Endodermal cell (in vitro differentiated cells): ENCODE results near the gene PCIF1. TPM values are rescaled to one million over a fixed set of nuclear protein-coding genes. Genes with fewer than 3 reads are reported as not detected.
"Not testable (repeated sequence)": the region's sequence is repeated elsewhere in the genome, so short reads cannot be mapped to it uniquely, and the experiment has no call there.

Source experiments
- DNase-seq: peaks from one replicate; pipeline ENCODE4 v3.0.0-alpha.2; 2017
- H3K27ac ChIP-seq: 2 replicates; pipeline ENCODE4 v1.5.1; 2013; ENCODE audit warnings: mild to moderate bottlenecking, low read depth, low read length, moderate library complexity
- H3K27me3 ChIP-seq: 2 replicates; pipeline ENCODE4 v1.6.1; 2013; ENCODE audit warnings: mild to moderate bottlenecking, low read length, moderate library complexity; ENCODE audit not compliant: insufficient read depth, control insufficient read depth, poor library complexity, severe bottlenecking
- H3K36me3 ChIP-seq: 2 replicates; pipeline ENCODE4 v1.7.0; 2013; ENCODE audit warnings: mild to moderate bottlenecking, low read length, moderate library complexity; ENCODE audit not compliant: control insufficient read depth, insufficient read depth
- H3K4me1 ChIP-seq: one replicate; pipeline ENCODE4 v1.7.0; 2013; ENCODE audit warnings: low read length; ENCODE audit not compliant: control insufficient read depth, insufficient read depth
- H3K4me3 ChIP-seq: 2 replicates; pipeline ENCODE4 v1.5.1; 2013; ENCODE audit warnings: mild to moderate bottlenecking, low read length, moderate library complexity
- H3K9ac ChIP-seq: 2 replicates; pipeline ENCODE4 v1.6.1; 2013; ENCODE audit warnings: mild to moderate bottlenecking, low read length, moderate library complexity; ENCODE audit not compliant: poor library complexity, severe bottlenecking; ENCODE audit errors: extremely low read depth
- H3K9me3 ChIP-seq: 2 replicates; pipeline ENCODE4 v1.6.1; 2013; ENCODE audit warnings: mild to moderate bottlenecking, low read length, moderate library complexity; ENCODE audit not compliant: control insufficient read depth
- H3K27ac Mint-ChIP-seq: 2 replicates; pipeline ENCODE4 v1.8.0; 2020; ENCODE audit warnings: mixed read lengths
- H3K27me3 Mint-ChIP-seq: 2 replicates; pipeline ENCODE4 v1.8.0; 2021; ENCODE audit warnings: mild to moderate bottlenecking, mixed read lengths; ENCODE audit not compliant: insufficient read depth
- H3K36me3 Mint-ChIP-seq: 2 replicates; pipeline ENCODE4 v1.8.0; 2020; ENCODE audit warnings: low read depth, mixed read lengths
- H3K4me1 Mint-ChIP-seq: 2 replicates; pipeline ENCODE4 v1.8.0; 2020; ENCODE audit warnings: mixed read lengths
- H3K4me3 Mint-ChIP-seq: 2 replicates; pipeline ENCODE4 v1.8.0; 2020; ENCODE audit warnings: mild to moderate bottlenecking, moderate library complexity, mixed read lengths
- H3K9me3 Mint-ChIP-seq: 2 replicates; pipeline ENCODE4 v1.8.0; 2020; ENCODE audit warnings: mild to moderate bottlenecking, mixed read lengths
- CTCF ChIP-seq: fragments of 200-600 bp; sonication (generic); conservative IDR thresholded peaks from 2 replicates; pipeline ENCODE4 v1.5.0; 2021; ENCODE audit warnings: antibody characterized with exemption, mild to moderate bottlenecking
- WGBS, 2 experiments: methylation state at CpG; one replicate each; pipeline versions ENCODE4 v1.1.5 to v1.1.7; 2013; ENCODE audit warnings: missing lambda C conversion rate in 2 of 2, mixed read lengths in 1 of 2; ENCODE audit not compliant: insufficient coverage in 1 of 2, insufficient read length in 1 of 2; 5-methylcytosine and 5-hydroxymethylcytosine counted together
- total RNA-seq, 2 donors: library from RNA; stranded (reverse); fragmentation: NEBNext Ultra II Directional in 1 of 2; extraction: Animal tissue kit (Norgen Biotek cat#: 25700) in 1 of 2; gene quantifications; 2 replicates in 1 of 2; 3 replicates in 1 of 2; pipeline ENCODE4 v1.2.1, GENCODE V29; 2021

Gene PCIF1
- total RNA-seq, 2 donors from 2014 or later = 22.0 to 34.5 TPM

DNA sequence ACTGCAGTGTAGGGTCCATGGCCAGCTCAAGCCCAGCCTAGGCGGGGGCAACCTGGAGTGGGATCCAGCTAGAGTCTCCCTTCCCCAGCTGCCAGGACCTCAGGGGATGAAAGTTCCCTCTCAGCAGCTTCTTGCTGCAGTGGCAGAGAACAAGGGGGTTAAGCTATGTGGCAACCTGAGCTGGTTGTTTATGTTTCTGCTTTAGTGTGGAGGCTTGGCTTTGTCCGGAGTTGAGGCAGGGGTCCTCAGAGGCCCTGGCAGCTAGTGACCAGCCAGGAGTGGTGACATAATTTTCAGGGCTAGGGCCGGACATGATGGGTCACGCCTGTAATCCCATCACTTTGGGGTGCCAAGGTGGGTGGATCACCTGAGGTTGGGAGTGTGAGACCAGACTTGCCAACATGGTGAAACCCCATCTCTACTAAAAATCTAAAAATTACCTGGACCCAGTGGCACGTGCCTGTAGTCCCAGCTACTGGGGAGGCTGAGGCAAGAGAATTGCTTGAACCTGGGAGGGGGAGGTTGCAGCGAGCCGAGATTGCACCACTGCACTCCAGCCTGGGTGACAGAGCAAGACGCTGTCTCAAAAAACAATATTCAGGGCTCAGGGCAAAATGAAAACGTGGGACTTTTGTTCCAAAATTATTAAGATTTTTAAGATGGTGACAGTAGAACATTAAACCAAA is 8.5 kb upstream of the PCIF1 start:
- DNase-seq = no peak
- H3K27me3 ChIP-seq = no peaks in the 10 kb centered on the region
- H3K4me1 Mint-ChIP-seq = peaks cover 15% of the 10 kb centered on the region
- H3K4me3 Mint-ChIP-seq = no peak overlapping the region
- no peak overlapping the region for H3K9ac ChIP-seq
- H3K27ac ChIP-seq = no peak overlapping the region
- H3K9me3 ChIP-seq = no peaks in the 10 kb centered on the region
- H3K27me3 Mint-ChIP-seq = peaks cover 10% of the 10 kb centered on the region
- H3K4me1 ChIP-seq = peaks cover 4% of the 10 kb centered on the region
- H3K27ac Mint-ChIP-seq = peak overlapping the region; percentile 30
- no peaks in the 10 kb centered on the region for H3K36me3 Mint-ChIP-seq
- no peak overlapping the region for H3K4me3 ChIP-seq
- WGBS, 2 experiments = 81 to 93% methylated on average over 3 to 9 of the region's 9 CpGs
- no peaks in the 10 kb centered on the region for H3K36me3 ChIP-seq
- TF ChIP-seq CTCF = no peak
- no peaks in the 10 kb centered on the region for H3K9me3 Mint-ChIP-seq

- DNase-seq = no peak
- Histone ChIP-seq H3K4me1 (peaks cover 4% of the 10 kb centered on the region), H3K9me3 (no peaks in the 10 kb centered on the region), H3K27me3 (no peaks in the 10 kb centered on the region), H3K27ac (no peak overlapping the region), H3K4me3 (no peak overlapping the region), H3K36me3 (no peaks in the 10 kb centered on the region), H3K9ac (no peak overlapping the region)
- TF ChIP-seq CTCF = no peak
- no peaks in the 10 kb centered on the region for H3K9me3 Mint-ChIP-seq
- no peak overlapping the region for H3K27ac Mint-ChIP-seq
- peaks cover 3% of the 10 kb centered on the region for H3K27me3 Mint-ChIP-seq
- H3K36me3 Mint-ChIP-seq = no peaks in the 10 kb centered on the region
- peaks cover 15% of the 10 kb centered on the region for H3K4me1 Mint-ChIP-seq
- no peak overlapping the region for H3K4me3 Mint-ChIP-seq
- WGBS, 2 experiments = 90 to 100% methylated on average over 1 to 2 of the region's 2 CpGs
These were observed 7.8 kb upstream of the PCIF1 start for GRCh38 chr20:45926731-45927070.

- peaks cover 4% of the 10 kb centered on the region for H3K4me1 ChIP-seq
- no peaks in the 10 kb centered on the region for H3K36me3 ChIP-seq
- no peak overlapping the region for H3K27ac ChIP-seq
- no peak overlapping the region for H3K9ac ChIP-seq
- H3K4me3 ChIP-seq = no peak overlapping the region
- H3K27me3 ChIP-seq = no peaks in the 10 kb centered on the region
- Mint-ChIP-seq H3K4me1 (peaks cover 17% of the 10 kb centered on the region), H3K27ac (no peak overlapping the region), H3K4me3 (no peak overlapping the region), H3K27me3 (no peaks in the 10 kb centered on the region), H3K36me3 (no peaks in the 10 kb centered on the region), H3K9me3 (no peaks in the 10 kb centered on the region)
- DNase-seq = no peak
- 93 to 98% methylated on average over 12 to 14 of the region's 14 CpGs for WGBS, 2 experiments
- H3K9me3 ChIP-seq = no peaks in the 10 kb centered on the region
- no peak for TF ChIP-seq CTCF
These were observed 7.2 kb upstream of the PCIF1 start for GRCh38 chr20:45927071-45927878.

GRCh38 chr20:45931680-45932079 is 2.8 kb upstream of the PCIF1 start:
- H3K4me3 ChIP-seq, H3K27ac Mint-ChIP-seq, DNase-seq, H3K36me3 Mint-ChIP-seq, H3K27me3 ChIP-seq, H3K4me3 Mint-ChIP-seq, H3K9me3 Mint-ChIP-seq, H3K27me3 Mint-ChIP-seq, H3K9ac ChIP-seq, H3K36me3 ChIP-seq, H3K4me1 ChIP-seq, H3K9me3 ChIP-seq, H3K27ac ChIP-seq: not testable (repeated sequence)
- H3K4me1 Mint-ChIP-seq = peaks cover 15% of the 10 kb centered on the region
- WGBS, 2 experiments = 95 to 98% methylated on average over 13 to 17 of the region's 17 CpGs
